ENCODE measurements around the gene NDUFS2. TPM values are rescaled to one million over a fixed set of nuclear protein-coding genes. Genes with fewer than 3 reads are reported as not detected.
"Not testable (repeated sequence)": the region's sequence is repeated elsewhere in the genome, so short reads cannot be mapped to it uniquely, and the experiment has no call there.

Gene NDUFS2
- total RNA-seq, 2 experiments from 2014 or later, result 126 to 130 TPM

- H3K36me3 Mint-ChIP-seq (ENCODE audit: low read depth), result no peaks in the 10 kb centered on the region
- H3K27me3 Mint-ChIP-seq (ENCODE audit: low read depth), result no peaks in the 10 kb centered on the region
- CTCF ChIA-PET, result interaction anchor here (1.0 kb wide), 2 partner anchors 16 to 140 kb away, joined by 3 to 4 read pairs; no protein-coding TSS in a partner anchor
- H3K9me3 Mint-ChIP-seq, result no peaks in the 10 kb centered on the region
- no peak overlapping the region for H3K4me3 Mint-ChIP-seq
- intact Hi-C loops (cut with micrococcal nuclease), result no loop called here
- no peak for DNase-seq
- H3K4me1 Mint-ChIP-seq (ENCODE audit: low read depth), result no peaks in the 10 kb centered on the region
- no peak overlapping the region for H3K27ac Mint-ChIP-seq
These were observed 40.1 kb downstream of the NDUFS2 start for GRCh38 chr1:161242313-161242712.

GRCh38 chr1:161244888-161245287 lies 42.7 kb downstream of the NDUFS2 start:
- no peaks in the 10 kb centered on the region for H3K9me3 Mint-ChIP-seq
- intact Hi-C loops (cut with micrococcal nuclease), result no loop called here
- CTCF ChIA-PET, result no interaction called here

GRCh38 chr1:161250100-161250499 lies 47.9 kb downstream of the NDUFS2 start:
- CTCF ChIA-PET, result interaction anchor here (0.5 to 1.8 kb wide), 4 partner anchors 9 to 132 kb away, joined by 3 to 5 read pairs (median 4); no protein-coding TSS in a partner anchor
- H3K27me3 Mint-ChIP-seq (ENCODE audit: low read depth); H3K9me3 Mint-ChIP-seq; H3K4me3 Mint-ChIP-seq; DNase-seq; H3K36me3 Mint-ChIP-seq (ENCODE audit: low read depth); H3K27ac Mint-ChIP-seq; intact Hi-C loops (cut with micrococcal nuclease); H3K4me1 Mint-ChIP-seq (ENCODE audit: low read depth): not testable (repeated sequence)

More at GRCh38 chr1:161244888-161245287, 42.7 kb downstream of the NDUFS2 start:
- no peak overlapping the region for H3K4me3 Mint-ChIP-seq
- H3K4me1 Mint-ChIP-seq (ENCODE audit: low read depth), result no peaks in the 10 kb centered on the region
- H3K27me3 Mint-ChIP-seq (ENCODE audit: low read depth), result peaks cover 1% of the 10 kb centered on the region
- H3K27ac Mint-ChIP-seq, result no peak overlapping the region
- H3K36me3 Mint-ChIP-seq (ENCODE audit: low read depth), result peaks cover 1% of the 10 kb centered on the region
- no peak for DNase-seq

- Mint-ChIP-seq H3K27me3 (ENCODE audit: low read depth) (peaks cover 3% of the 10 kb centered on the region), H3K4me1 (ENCODE audit: low read depth) (no peaks in the 10 kb centered on the region), H3K4me3 (no peak overlapping the region), H3K27ac (no peak overlapping the region), H3K9me3 (no peaks in the 10 kb centered on the region), H3K36me3 (ENCODE audit: low read depth) (peaks cover 1% of the 10 kb centered on the region)
- CTCF ChIA-PET, result interaction anchor here (1.8 kb wide), 1 partner anchor 40 kb away, joined by 5 read pairs; no protein-coding TSS in a partner anchor
- intact Hi-C loops (cut with micrococcal nuclease), result no loop called here
- no peak for DNase-seq
These were observed 48.7 kb downstream of the NDUFS2 start for GRCh38 chr1:161250829-161251228.

GRCh38 chr1:161251579-161251978 lies 49.4 kb downstream of the NDUFS2 start:
- H3K36me3 Mint-ChIP-seq (ENCODE audit: low read depth), result peaks cover 3% of the 10 kb centered on the region
- no peak overlapping the region for H3K4me3 Mint-ChIP-seq
- peaks cover under 1% of the 10 kb centered on the region for H3K9me3 Mint-ChIP-seq
- intact Hi-C loops (cut with micrococcal nuclease), result no loop called here
- no peaks in the 10 kb centered on the region for H3K4me1 Mint-ChIP-seq (ENCODE audit: low read depth)
- peaks cover 3% of the 10 kb centered on the region for H3K27me3 Mint-ChIP-seq (ENCODE audit: low read depth)
- DNase-seq, result no peak
- CTCF ChIA-PET, result interaction anchor here (0.7 kb wide), 1 partner anchor 130 kb away, joined by 3 read pairs; no protein-coding TSS in a partner anchor
- H3K27ac Mint-ChIP-seq, result no peak overlapping the region

GRCh38 chr1:161255302-161255701 lies 53.1 kb downstream of the NDUFS2 start:
- Mint-ChIP-seq H3K36me3 (ENCODE audit: low read depth) (peaks cover 14% of the 10 kb centered on the region), H3K9me3 (peaks cover 15% of the 10 kb centered on the region), H3K27me3 (ENCODE audit: low read depth) (peaks cover 32% of the 10 kb centered on the region)
- CTCF ChIA-PET, result interaction anchor here (1.1 kb wide), 1 partner anchor 36 kb away, joined by 5 read pairs; no protein-coding TSS in a partner anchor
- H3K27ac Mint-ChIP-seq; intact Hi-C loops (cut with micrococcal nuclease); DNase-seq; H3K4me1 Mint-ChIP-seq (ENCODE audit: low read depth); H3K4me3 Mint-ChIP-seq: not testable (repeated sequence)

- H3K27me3 Mint-ChIP-seq (ENCODE audit: low read depth), result peaks cover 36% of the 10 kb centered on the region
- intact Hi-C loops (cut with micrococcal nuclease); H3K4me3 Mint-ChIP-seq; H3K27ac Mint-ChIP-seq; DNase-seq; H3K4me1 Mint-ChIP-seq (ENCODE audit: low read depth): not testable (repeated sequence)
- H3K36me3 Mint-ChIP-seq (ENCODE audit: low read depth), result peaks cover 14% of the 10 kb centered on the region
- peaks cover 15% of the 10 kb centered on the region for H3K9me3 Mint-ChIP-seq
- CTCF ChIA-PET, result interaction anchor here (1.1 kb wide), 2 partner anchors 29 to 35 kb away, joined by 3 to 5 read pairs; no protein-coding TSS in a partner anchor
These were observed 53.9 kb downstream of the NDUFS2 start for GRCh38 chr1:161255955-161256520.

GRCh38 chr1:161257109-161257508 lies 54.9 kb downstream of the NDUFS2 start:
- H3K4me1 Mint-ChIP-seq (ENCODE audit: low read depth); H3K27ac Mint-ChIP-seq; H3K4me3 Mint-ChIP-seq; intact Hi-C loops (cut with micrococcal nuclease): not testable (repeated sequence)
- H3K27me3 Mint-ChIP-seq (ENCODE audit: low read depth), result peaks cover 44% of the 10 kb centered on the region
- DNase-seq, result peak; percentile 26
- H3K9me3 Mint-ChIP-seq, result peaks cover 15% of the 10 kb centered on the region
- CTCF ChIA-PET, result interaction anchor here (0.6 to 1.2 kb wide), 7 partner anchors 9 to 128 kb away, joined by 3 to 6 read pairs (median 4); partner anchors contain the start of gene TOMM40L
- H3K36me3 Mint-ChIP-seq (ENCODE audit: low read depth), result peaks cover 14% of the 10 kb centered on the region

GRCh38 chr1:161258439-161259344 lies 56.5 kb downstream of the NDUFS2 start, which contains the start of gene PCP4L1:
Gene PCP4L1, plus strand, starts transcription at chr1:161258745. Its CDS starts 230 bp downstream, at chr1:161258975.
- DNase-seq, result peak; percentile 50
- H3K9me3 Mint-ChIP-seq, result peaks cover 15% of the 10 kb centered on the region
- H3K4me1 Mint-ChIP-seq (ENCODE audit: low read depth), result peaks cover 9% of the 10 kb centered on the region
- CTCF ChIA-PET, result interaction anchor here (0.7 to 1.9 kb wide), 5 partner anchors 11 to 93 kb away, joined by 3 to 7 read pairs (median 3); no protein-coding TSS in a partner anchor
- intact Hi-C loops (cut with micrococcal nuclease), result no loop called here
- H3K36me3 Mint-ChIP-seq (ENCODE audit: low read depth), result peaks cover 14% of the 10 kb centered on the region
- H3K27me3 Mint-ChIP-seq (ENCODE audit: low read depth), result peaks cover 47% of the 10 kb centered on the region
- H3K27ac Mint-ChIP-seq, result no peak within 1 kb of the TSS
- peak within 1 kb of the TSS; percentile 58 for H3K4me3 Mint-ChIP-seq

- CTCF ChIA-PET, result interaction anchor here (1.0 to 1.9 kb wide), 3 partner anchors 32 to 37 kb away, joined by 3 to 7 read pairs (median 3); no protein-coding TSS in a partner anchor
- peaks cover 15% of the 10 kb centered on the region for H3K9me3 Mint-ChIP-seq
- peak overlapping the region; percentile 58 for H3K4me3 Mint-ChIP-seq
- H3K36me3 Mint-ChIP-seq (ENCODE audit: low read depth), result peaks cover 14% of the 10 kb centered on the region
- DNase-seq, result no peak
- peaks cover 9% of the 10 kb centered on the region for H3K4me1 Mint-ChIP-seq (ENCODE audit: low read depth)
- H3K27me3 Mint-ChIP-seq (ENCODE audit: low read depth), result peaks cover 47% of the 10 kb centered on the region
- H3K27ac Mint-ChIP-seq, result no peak overlapping the region
- intact Hi-C loops (cut with micrococcal nuclease), result no loop called here
These were observed 57.2 kb downstream of the NDUFS2 start for GRCh38 chr1:161259345-161259702.

GRCh38 chr1:161259765-161260164 lies 57.6 kb downstream of the NDUFS2 start:
- CTCF ChIA-PET, result interaction anchor here (0.6 to 1.2 kb wide), 2 partner anchors 13 to 248 kb away, joined by 3 to 4 read pairs; no protein-coding TSS in a partner anchor
- H3K27me3 Mint-ChIP-seq (ENCODE audit: low read depth), result peaks cover 49% of the 10 kb centered on the region

More at GRCh38 chr1:161259765-161260164, 57.6 kb downstream of the NDUFS2 start:
- Mint-ChIP-seq H3K4me3 (no peak overlapping the region), H3K36me3 (ENCODE audit: low read depth) (peaks cover 14% of the 10 kb centered on the region), H3K9me3 (peaks cover 15% of the 10 kb centered on the region), H3K27ac (no peak overlapping the region), H3K4me1 (ENCODE audit: low read depth) (peaks cover 9% of the 10 kb centered on the region)
- no peak for DNase-seq
- intact Hi-C loops (cut with micrococcal nuclease), result no loop called here

All from activated naive CD4-positive, alpha-beta T cell treated with anti-CD3 and anti-CD28 coated beads for 36 hours (primary cell).